HL-60 (cell line): Measurements from ENCODE around the gene FOXO3.

Experiments used
- POLR2AphosphoS5 ChIP-seq: IDR thresholded peaks from 2 replicates; pipeline ENCODE4 v1.6.1; 2012; ENCODE audit warnings: low read depth
- SPI1 ChIP-seq: IDR thresholded peaks from 2 replicates; pipeline ENCODE4 v1.6.1; 2012; ENCODE audit warnings: low read depth, mild to moderate bottlenecking, borderline replicate concordance
- TF ChIP-seq, protein P1 (sequence below): IDR thresholded peaks from one replicate; pipeline ENCODE4 v1.5.1; 2011; ENCODE audit warnings: low read length, control low read depth, inconsistent platforms; ENCODE audit not compliant: insufficient read depth

DNA sequence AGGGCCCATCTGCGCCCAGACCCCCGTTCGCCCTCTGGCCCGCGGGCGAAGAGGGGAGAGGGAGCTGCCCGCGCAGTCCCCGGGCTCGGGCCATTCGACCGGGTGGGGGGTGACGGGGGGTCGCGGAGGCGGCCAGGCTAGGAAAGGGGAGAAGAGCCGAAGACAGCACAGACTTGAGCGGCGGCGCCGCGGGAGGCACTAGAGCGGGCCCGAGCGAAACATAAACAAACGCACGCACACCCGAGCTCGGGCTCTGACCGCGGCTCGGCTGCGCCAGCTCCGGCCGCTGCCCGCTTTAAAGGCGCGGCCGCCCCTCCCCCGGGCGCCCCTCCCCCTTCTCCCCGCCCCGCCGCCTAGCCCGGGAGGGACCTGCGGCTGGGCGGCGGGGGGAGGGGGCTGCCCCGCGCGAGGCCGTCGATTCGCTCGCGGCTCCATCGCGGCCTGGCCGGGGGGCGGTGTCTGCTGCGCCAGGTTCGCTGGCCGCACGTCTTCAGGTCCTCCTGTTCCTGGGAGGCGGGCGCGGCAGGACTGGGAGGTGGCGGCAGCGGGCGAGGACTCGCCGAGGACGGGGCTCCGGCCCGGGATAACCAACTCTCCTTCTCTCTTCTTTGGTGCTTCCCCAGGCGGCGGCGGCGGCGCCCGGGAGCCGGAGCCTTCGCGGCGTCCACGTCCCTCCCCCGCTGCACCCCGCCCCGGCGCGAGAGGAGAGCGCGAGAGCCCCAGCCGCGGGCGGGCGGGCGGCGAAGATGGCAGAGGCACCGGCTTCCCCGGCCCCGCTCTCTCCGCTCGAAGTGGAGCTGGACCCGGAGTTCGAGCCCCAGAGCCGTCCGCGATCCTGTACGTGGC lies at the start of gene FOXO3:
- TF ChIP-seq, protein P1, sequence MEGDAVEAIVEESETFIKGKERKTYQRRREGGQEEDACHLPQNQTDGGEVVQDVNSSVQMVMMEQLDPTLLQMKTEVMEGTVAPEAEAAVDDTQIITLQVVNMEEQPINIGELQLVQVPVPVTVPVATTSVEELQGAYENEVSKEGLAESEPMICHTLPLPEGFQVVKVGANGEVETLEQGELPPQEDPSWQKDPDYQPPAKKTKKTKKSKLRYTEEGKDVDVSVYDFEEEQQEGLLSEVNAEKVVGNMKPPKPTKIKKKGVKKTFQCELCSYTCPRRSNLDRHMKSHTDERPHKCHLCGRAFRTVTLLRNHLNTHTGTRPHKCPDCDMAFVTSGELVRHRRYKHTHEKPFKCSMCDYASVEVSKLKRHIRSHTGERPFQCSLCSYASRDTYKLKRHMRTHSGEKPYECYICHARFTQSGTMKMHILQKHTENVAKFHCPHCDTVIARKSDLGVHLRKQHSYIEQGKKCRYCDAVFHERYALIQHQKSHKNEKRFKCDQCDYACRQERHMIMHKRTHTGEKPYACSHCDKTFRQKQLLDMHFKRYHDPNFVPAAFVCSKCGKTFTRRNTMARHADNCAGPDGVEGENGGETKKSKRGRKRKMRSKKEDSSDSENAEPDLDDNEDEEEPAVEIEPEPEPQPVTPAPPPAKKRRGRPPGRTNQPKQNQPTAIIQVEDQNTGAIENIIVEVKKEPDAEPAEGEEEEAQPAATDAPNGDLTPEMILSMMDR, result no peak
- TF ChIP-seq POLR2AphosphoS5 (no peak), SPI1 (no peak)
